NB4 (cell line): ENCODE results near the gene CCBE1.

Experiments used
- DNase-seq: peaks from one replicate; pipeline ENCODE4 v3.0.0; 2010; ENCODE audit warnings: low read depth
- H3K4me3 ChIP-seq: one replicate; pipeline ENCODE4 v1.5.1; 2011; ENCODE audit warnings: mild to moderate bottlenecking, low read depth, low read length, moderate library complexity
- CTCF ChIP-seq: IDR thresholded peaks from one replicate; pipeline ENCODE4 v1.5.1; 2012; ENCODE audit warnings: low read depth, low read length
- MAX ChIP-seq: IDR thresholded peaks from 2 replicates; pipeline ENCODE4 v1.6.1; 2011; ENCODE audit warnings: low read depth, low read length
- MYC ChIP-seq: IDR thresholded peaks from 2 replicates; pipeline ENCODE4 v1.6.1; 2011; ENCODE audit warnings: low read depth, low read length
- POLR2A ChIP-seq: IDR thresholded peaks from 2 replicates; pipeline ENCODE4 v1.6.1; 2011; ENCODE audit warnings: mild to moderate bottlenecking; ENCODE audit not compliant: insufficient read length; ENCODE audit errors: extremely low read depth

CCBE1 gene

GRCh38 chr18:59555995-59556659 lies 141.1 kb downstream of the CCBE1 start:
- TF ChIP-seq MAX (no peak), POLR2A (no peak), MYC (no peak), CTCF (no peak)
- no peak overlapping the region for H3K4me3 ChIP-seq
- DNase-seq, result no peak

DNA sequence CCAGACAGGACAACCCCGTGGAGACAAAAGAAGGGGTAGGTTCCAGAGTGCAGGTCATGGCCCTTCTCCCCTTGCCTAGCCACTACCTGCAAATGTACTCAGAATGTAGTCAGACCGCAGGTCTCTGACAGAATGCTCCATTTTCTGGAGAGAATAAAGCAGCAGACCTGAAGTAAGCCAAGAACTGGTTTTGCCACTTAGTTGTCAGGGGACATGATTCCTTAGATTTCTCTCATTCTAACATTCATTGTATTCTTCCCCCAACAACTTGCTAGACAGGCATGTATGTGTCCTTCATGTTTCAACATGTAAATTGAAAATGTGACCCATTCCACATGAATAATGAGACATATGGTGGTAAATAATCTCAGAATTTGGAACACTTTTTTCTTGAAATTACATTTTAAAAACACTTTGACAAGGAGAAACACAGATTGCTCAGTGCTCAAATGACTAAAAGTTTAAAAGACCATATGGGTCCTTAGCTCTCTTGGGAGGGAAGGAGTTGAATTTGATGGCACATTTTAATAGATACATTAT lies 142.4 kb downstream of the CCBE1 start:
- TF ChIP-seq CTCF (no peak), MAX (no peak), POLR2A (no peak), MYC (no peak)

DNA sequence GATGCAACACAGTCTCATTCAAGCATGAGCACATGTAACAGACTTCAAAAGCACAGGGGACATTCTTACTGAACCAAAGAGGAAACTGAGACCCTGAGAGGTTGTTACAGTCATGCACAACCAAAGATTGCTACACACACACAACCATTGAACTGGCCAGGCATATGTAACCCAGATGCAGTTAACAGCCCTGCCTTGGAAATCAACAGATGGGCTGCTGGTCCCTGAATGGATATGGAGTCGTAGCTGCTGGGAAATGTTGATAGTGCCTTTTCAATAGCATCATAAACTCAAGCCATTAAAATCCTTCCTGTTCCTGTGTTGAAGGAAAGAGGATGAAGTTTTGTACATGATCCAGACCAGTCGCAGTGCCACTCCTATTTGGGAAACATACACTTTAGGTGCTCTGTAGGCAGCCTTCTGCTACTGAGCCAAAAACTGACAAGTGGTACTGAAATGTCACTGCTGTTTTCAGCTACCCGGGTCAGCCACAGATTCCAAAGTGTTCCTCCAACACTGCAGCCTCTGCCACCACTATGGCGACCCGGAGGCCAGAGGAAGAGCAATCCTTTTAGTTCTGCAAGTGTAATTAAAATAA lies 143.9 kb downstream of the CCBE1 start:
- no peak overlapping the region for H3K4me3 ChIP-seq
- TF ChIP-seq MYC (no peak), MAX (no peak), CTCF (no peak), POLR2A (no peak)
- no peak for DNase-seq

More for the DNA sequence above, 142.4 kb downstream of the CCBE1 start:
- no peak for DNase-seq
- no peak overlapping the region for H3K4me3 ChIP-seq

DNA sequence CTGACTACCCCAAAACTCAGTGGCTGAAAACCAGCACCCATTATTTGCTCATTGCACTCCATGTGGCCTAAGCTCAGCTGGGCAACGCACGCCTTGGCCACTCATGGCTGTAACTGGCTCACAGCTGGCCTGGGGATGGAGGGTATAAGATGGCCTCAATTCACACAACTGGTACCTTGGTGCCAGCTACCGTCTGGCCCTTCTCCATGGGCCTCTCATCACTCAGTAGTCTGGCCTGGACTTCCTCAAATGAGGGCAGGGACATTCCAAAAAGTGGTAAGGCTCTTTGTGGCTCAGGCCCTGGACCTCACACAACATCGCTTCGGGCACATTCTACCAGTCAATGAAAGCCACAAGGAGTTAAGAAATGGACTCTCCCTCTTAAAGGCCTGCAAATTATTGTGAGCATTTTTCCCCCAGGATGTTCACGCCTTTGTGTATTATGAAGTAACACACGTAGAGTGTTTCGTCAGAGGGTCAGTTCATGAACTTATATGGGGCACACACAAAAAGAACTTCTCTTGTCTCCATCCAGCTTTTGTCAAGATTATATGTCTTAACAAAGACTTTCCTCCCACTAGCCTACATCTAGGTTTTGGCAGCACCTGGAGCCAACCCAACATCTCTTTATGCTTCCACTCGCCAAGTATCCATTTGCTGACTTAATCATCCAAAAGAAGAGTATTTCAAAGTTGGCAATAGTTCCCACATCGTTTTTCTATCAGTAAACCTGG lies 145.2 kb downstream of the CCBE1 start:
- no peak for TF ChIP-seq POLR2A
- TF ChIP-seq CTCF, result no peak
- TF ChIP-seq MYC, result no peak
- no peak for TF ChIP-seq MAX
- DNase-seq, result no peak
- H3K4me3 ChIP-seq, result no peak overlapping the region

DNA sequence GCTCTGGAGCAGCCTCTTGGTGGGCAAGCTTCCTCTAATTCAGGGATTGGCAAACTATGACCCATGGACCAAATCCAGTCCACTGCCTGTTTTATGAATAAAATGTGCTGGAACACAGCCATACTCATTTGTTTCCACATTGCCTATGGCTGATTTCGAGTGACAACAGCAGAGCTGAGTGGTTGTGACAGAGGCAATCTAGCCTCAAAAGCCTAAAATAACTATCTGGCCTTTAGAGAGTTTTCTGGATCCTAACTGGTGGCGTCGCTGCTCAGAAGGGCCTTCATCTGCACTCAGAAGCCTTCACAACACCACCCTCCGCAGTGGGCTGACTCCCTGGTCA lies 147.1 kb downstream of the CCBE1 start:
- TF ChIP-seq MAX, result no peak
- TF ChIP-seq CTCF, result no peak
- no peak for TF ChIP-seq MYC
- no peak for TF ChIP-seq POLR2A
- H3K4me3 ChIP-seq, result no peak overlapping the region
- DNase-seq, result no peak
